SU-DHL-6 (cell line): ENCODE results near the gene ZNF385D.

ENCODE experiments used
- H2AFZ ChIP-seq: fragments of 200-600 bp; sonication (generic); 2 replicates; pipeline ENCODE4 v1.6.1; 2014; ENCODE audit warnings: low read depth, mild to moderate bottlenecking, moderate library complexity, mixed read lengths, antibody characterized with exemption, low read length; ENCODE audit not compliant: severe bottlenecking
- H3F3A ChIP-seq: fragments of 200-600 bp; shearing (Covaris generic); 2 replicates; pipeline ENCODE4 v1.6.0; 2016; ENCODE audit warnings: antibody characterized with exemption, mild to moderate bottlenecking; ENCODE audit not compliant: insufficient read depth
- H3K27ac ChIP-seq: fragments of 200-600 bp; sonication (generic); 2 replicates; pipeline ENCODE4 v1.5.1; 2016; ENCODE audit warnings: low read depth, mild to moderate bottlenecking, low read length, moderate library complexity, mixed read lengths
- H3K27me3 ChIP-seq: fragments of 200-600 bp; sonication (generic), shearing (Covaris generic); 2 replicates; pipeline ENCODE4 v1.6.0; 2014; ENCODE audit warnings: mild to moderate bottlenecking, low read length
- H3K36me3 ChIP-seq: fragments of 200-600 bp; sonication (generic); 2 replicates; pipeline ENCODE4 v1.6.1; 2014; ENCODE audit warnings: mild to moderate bottlenecking, low read length, mixed read lengths
- H3K4me2 ChIP-seq: fragments of 300-600, 200-600 bp; shearing (Covaris generic), sonication (generic); 2 replicates; pipeline ENCODE4 v1.6.0; 2014; ENCODE audit warnings: low read length, low read depth, mild to moderate bottlenecking; ENCODE audit not compliant: poor library complexity, severe bottlenecking
- H3K4me3 ChIP-seq: fragments of 200-600 bp; sonication (generic); 2 replicates; pipeline ENCODE4 v1.5.1; 2014; ENCODE audit warnings: antibody characterized with exemption, low read length, mild to moderate bottlenecking, mixed read lengths; ENCODE audit not compliant: insufficient read depth, poor library complexity, severe bottlenecking
- H3K79me2 ChIP-seq: fragments of 200-600 bp; sonication (generic); 2 replicates; pipeline ENCODE4 v1.6.1; 2014; ENCODE audit warnings: mild to moderate bottlenecking, low read length, moderate library complexity; ENCODE audit not compliant: insufficient read depth
- H3K9ac ChIP-seq: fragments of 200-600 bp; sonication (generic); 2 replicates; pipeline ENCODE4 v1.7.0; 2014; ENCODE audit warnings: mild to moderate bottlenecking, low read length
- H3K9me2 ChIP-seq: fragments of 200-600 bp; sonication (generic); replicated peaks from 2 replicates; pipeline ENCODE4 v1.6.1; 2014; ENCODE audit warnings: low read length; ENCODE audit not compliant: insufficient read depth
- H3K9me3 ChIP-seq: fragments of 200-600 bp; sonication (generic); 2 replicates; pipeline ENCODE4 v1.6.1; 2014; ENCODE audit warnings: low read length, mixed read lengths; ENCODE audit not compliant: insufficient read depth
- H4K20me1 ChIP-seq: fragments of 200-600 bp; sonication (generic); 2 replicates; pipeline ENCODE4 v1.6.1; 2014; ENCODE audit warnings: low read depth, mild to moderate bottlenecking, antibody characterized with exemption, low read length, moderate library complexity, mixed read lengths
- CTCF ChIP-seq: fragments of 200-600 bp; sonication (generic); IDR thresholded peaks from one replicate; pipeline ENCODE4 v1.5.1; 2017; ENCODE audit warnings: antibody characterized with exemption, mild to moderate bottlenecking, low read length, moderate library complexity; ENCODE audit not compliant: insufficient read depth, poor library complexity, severe bottlenecking
- EZH2phosphoT487 ChIP-seq: fragments of 200-600 bp; sonication (generic), shearing (Covaris generic); conservative IDR thresholded peaks from 2 replicates; pipeline ENCODE4 v1.6.1; 2018; ENCODE audit warnings: mild to moderate bottlenecking, antibody characterized with exemption, low read length, moderate library complexity, mixed read lengths

ZNF385D gene

GRCh38 chr3:21643752-21644151 is 107.3 kb downstream of the ZNF385D start:
- H3K4me2 ChIP-seq: no peak overlapping the region
- no peak overlapping the region for H2AFZ ChIP-seq
- no peaks in the 10 kb centered on the region for H3K9me3 ChIP-seq
- no peaks in the 10 kb centered on the region for H3K9me2 ChIP-seq
- no peaks in the 10 kb centered on the region for H3K79me2 ChIP-seq
- H3K9ac ChIP-seq: no peak overlapping the region
- H3F3A ChIP-seq: no peaks in the 10 kb centered on the region
- no peak overlapping the region for H3K27ac ChIP-seq
- no peaks in the 10 kb centered on the region for H3K36me3 ChIP-seq
- H3K27me3 ChIP-seq: no peaks in the 10 kb centered on the region
- TF ChIP-seq EZH2phosphoT487 (no peak), CTCF (no peak)
- no peak overlapping the region for H3K4me3 ChIP-seq
- H4K20me1 ChIP-seq: no peaks in the 10 kb centered on the region

GRCh38 chr3:21642433-21642832 is 108.6 kb downstream of the ZNF385D start:
- TF ChIP-seq EZH2phosphoT487: no peak
- no peak for TF ChIP-seq CTCF
- Histone ChIP-seq H3K9me2 (no peaks in the 10 kb centered on the region), H3K9me3 (no peaks in the 10 kb centered on the region), H3K79me2 (no peaks in the 10 kb centered on the region), H4K20me1 (no peaks in the 10 kb centered on the region), H3K27me3 (no peaks in the 10 kb centered on the region), H3K4me2 (no peak overlapping the region), H3F3A (no peaks in the 10 kb centered on the region), H3K36me3 (no peaks in the 10 kb centered on the region), H3K4me3 (no peak overlapping the region), H3K9ac (no peak overlapping the region), H3K27ac (no peak overlapping the region), H2AFZ (no peak overlapping the region)

- Histone ChIP-seq H3K27ac (no peak overlapping the region), H2AFZ (no peak overlapping the region), H4K20me1 (no peaks in the 10 kb centered on the region), H3K9ac (no peak overlapping the region), H3K36me3 (no peaks in the 10 kb centered on the region), H3K4me2 (no peak overlapping the region), H3K9me2 (no peaks in the 10 kb centered on the region), H3K4me3 (no peak overlapping the region), H3K27me3 (no peaks in the 10 kb centered on the region), H3K79me2 (no peaks in the 10 kb centered on the region), H3K9me3 (no peaks in the 10 kb centered on the region), H3F3A (no peaks in the 10 kb centered on the region)
- TF ChIP-seq EZH2phosphoT487: no peak
- TF ChIP-seq CTCF: no peak
Observed at GRCh38 chr3:21641959-21642358, 109.1 kb downstream of the ZNF385D start.
